ENCODE measurements around the gene RAD50. TPM values are rescaled to one million over a fixed set of nuclear protein-coding genes. Genes with fewer than 3 reads are reported as not detected.

The RAD50 gene
- polyA plus RNA-seq, 1 of the 3 experiments (the other 2 are of a cell fraction), result 20.0 TPM

- 80% methylated on average over 10 of the region's 12 CpGs for WGBS (ENCODE audit: low lambda C conversion rate)
- Histone ChIP-seq H3K27ac (ENCODE audit: low read depth in 2 of 2, low read length in 1 of 2) (no peak overlapping the region), H3K9me3 (no peaks in the 10 kb centered on the region), H3K9me2 (no peaks in the 10 kb centered on the region), H3K4me2 (no peak overlapping the region), H3F3A (replicated peaks; ENCODE audit: insufficient read depth) (no peaks in the 10 kb centered on the region), H3K79me2 (ENCODE audit: insufficient read depth) (no peaks in the 10 kb centered on the region), H3K9ac (no peak overlapping the region), H3K4me1 (ENCODE audit: control insufficient read depth in 1 of 2, insufficient read depth in 2 of 2, low read depth in 1 of 2, low read length in 1 of 2) (peaks cover 0 to 3% of the 10 kb centered on the region in 2 experiments; a peak in 1 of 4 replicates), H3K36me3 (replicated peaks in 1 of 2; ENCODE audit: control insufficient read depth in 1 of 2, insufficient read depth in 2 of 2, low read length in 1 of 2) (no peaks in the 10 kb centered on the region), H4K20me1 (ENCODE audit: insufficient read depth) (no peaks in the 10 kb centered on the region), H2AFZ (ENCODE audit: low read depth) (no peak overlapping the region), H3K27me3 (ENCODE audit: insufficient read depth) (no peaks in the 10 kb centered on the region), H3K4me3 (ENCODE audit: low read depth in 2 of 2, low read length in 1 of 2) (no peak overlapping the region)
- no peak for DNase-seq
- ChIA-PET CTCF (interaction anchor here (0.9 to 1.5 kb wide), 3 partner anchors 50 to 423 kb away, joined by 3 read pairs; no protein-coding TSS in a partner anchor), POLR2A (no interaction called here)
- TF ChIP-seq PBX3 (IDR thresholded peaks at IDR 0.05), result no peak
- TF ChIP-seq GATA2 (CRISPR knock-in tag; IDR thresholded peaks at IDR 0.05), result no peak
- TF ChIP-seq YY1 (IDR thresholded peaks at IDR 0.05; ENCODE audit: low read depth), result no peak
- 0 out of 2 replicates have a peak, but pooled peaks have one; percentile 8 for TF ChIP-seq CTCF (IDR thresholded peaks at IDR 0.05)
- TF ChIP-seq EP300 (IDR thresholded peaks at IDR 0.05; ENCODE audit: borderline replicate concordance in 1 of 2, low read depth in 1 of 2, low read length in 1 of 2), result no peak
- no peak for TF ChIP-seq CHD2 (IDR thresholded peaks at IDR 0.05; ENCODE audit: low read length, partially characterized antibody)
- 0 out of 2 replicates have a peak, but pooled peaks have one; percentile 13 for TF ChIP-seq RAD21 (IDR thresholded peaks at IDR 0.05; ENCODE audit: low read length)
- no peak for TF ChIP-seq EZH2phosphoT487 (IDR thresholded peaks at IDR 0.05; ENCODE audit: borderline replicate concordance, low read depth)
- no peak for TF ChIP-seq RXRA (IDR thresholded peaks at IDR 0.05; ENCODE audit: borderline replicate concordance, low read depth)
- TF ChIP-seq SIN3A (IDR thresholded peaks at IDR 0.05; ENCODE audit: borderline replicate concordance, low read depth, low read length), result no peak
- TF ChIP-seq FOSL2 (IDR thresholded peaks at IDR 0.05; ENCODE audit: borderline replicate concordance, low read depth), result no peak
- no peak for TF ChIP-seq MEF2A (IDR thresholded peaks at IDR 0.05; ENCODE audit: borderline replicate concordance, low read depth)
Observed at GRCh38 chr5:132661231-132662003, 104.6 kb downstream of the RAD50 start.

- H3K36me3 ChIP-seq (replicated peaks in 1 of 2; ENCODE audit: control insufficient read depth in 1 of 2, insufficient read depth in 2 of 2, low read length in 1 of 2), result no peaks in the 10 kb centered on the region
- H3K27me3 ChIP-seq (ENCODE audit: insufficient read depth), result no peaks in the 10 kb centered on the region
- no peak overlapping the region for H3K4me3 ChIP-seq (ENCODE audit: low read depth in 2 of 2, low read length in 1 of 2)
- H4K20me1 ChIP-seq (ENCODE audit: insufficient read depth), result no peaks in the 10 kb centered on the region
- no peaks in the 10 kb centered on the region for H3K79me2 ChIP-seq (ENCODE audit: insufficient read depth)
- POLR2A ChIA-PET, result no interaction called here
- CTCF ChIA-PET, result no interaction called here
- no peak overlapping the region for H2AFZ ChIP-seq (ENCODE audit: low read depth)
- no peak overlapping the region for H3K9ac ChIP-seq
- no peak for DNase-seq
- 92% methylated on average over 5 of the region's 9 CpGs for WGBS (ENCODE audit: low lambda C conversion rate)
- no peaks in the 10 kb centered on the region for H3F3A ChIP-seq (replicated peaks; ENCODE audit: insufficient read depth)
- H3K9me2 ChIP-seq, result no peaks in the 10 kb centered on the region
- H3K4me1 ChIP-seq (ENCODE audit: control insufficient read depth in 1 of 2, insufficient read depth in 2 of 2, low read depth in 1 of 2, low read length in 1 of 2), result no peaks in the 10 kb centered on the region; a peak in 1 of 4 replicates
- H3K9me3 ChIP-seq, result no peaks in the 10 kb centered on the region
- no peak overlapping the region for H3K4me2 ChIP-seq
- no peak for TF ChIP-seq YY1 (IDR thresholded peaks at IDR 0.05; ENCODE audit: low read depth)
- TF ChIP-seq FOSL2 (IDR thresholded peaks at IDR 0.05; ENCODE audit: borderline replicate concordance, low read depth), result no peak
- no peak for TF ChIP-seq ELF1 (IDR thresholded peaks at IDR 0.05)
- TF ChIP-seq USF2 (IDR thresholded peaks at IDR 0.05; ENCODE audit: borderline replicate concordance, low read depth, low read length), result no peak
- no peak for TF ChIP-seq TAF1 (IDR thresholded peaks at IDR 0.05; ENCODE audit: borderline replicate concordance, low read depth, low read length)
- no peak for TF ChIP-seq IRF3 (IDR thresholded peaks at IDR 0.05; ENCODE audit: low read depth, low read length)
- TF ChIP-seq FOXJ3 (CRISPR knock-in tag; IDR thresholded peaks at IDR 0.05), result no peak
- TF ChIP-seq MXI1 (IDR thresholded peaks at IDR 0.05; ENCODE audit: low read depth, low read length), result no peak
- no peak for TF ChIP-seq NRF1 (IDR thresholded peaks at IDR 0.05; ENCODE audit: low read depth, low read length)
- H3K27ac ChIP-seq (ENCODE audit: low read depth in 2 of 2, low read length in 1 of 2), result no peak overlapping the region
Observed at GRCh38 chr5:132662004-132662401, 105.2 kb downstream of the RAD50 start.
